ENCODE data around the gene KCNJ18. TPM values are rescaled to one million over a fixed set of nuclear protein-coding genes. Genes with fewer than 3 reads are reported as not detected.

The KCNJ18 gene
- total and polyA plus RNA-seq, 2 of the 13 experiments (the other 11 are each of a cell fraction or from before 2014, with no cell fraction given) = not detected

DNA sequence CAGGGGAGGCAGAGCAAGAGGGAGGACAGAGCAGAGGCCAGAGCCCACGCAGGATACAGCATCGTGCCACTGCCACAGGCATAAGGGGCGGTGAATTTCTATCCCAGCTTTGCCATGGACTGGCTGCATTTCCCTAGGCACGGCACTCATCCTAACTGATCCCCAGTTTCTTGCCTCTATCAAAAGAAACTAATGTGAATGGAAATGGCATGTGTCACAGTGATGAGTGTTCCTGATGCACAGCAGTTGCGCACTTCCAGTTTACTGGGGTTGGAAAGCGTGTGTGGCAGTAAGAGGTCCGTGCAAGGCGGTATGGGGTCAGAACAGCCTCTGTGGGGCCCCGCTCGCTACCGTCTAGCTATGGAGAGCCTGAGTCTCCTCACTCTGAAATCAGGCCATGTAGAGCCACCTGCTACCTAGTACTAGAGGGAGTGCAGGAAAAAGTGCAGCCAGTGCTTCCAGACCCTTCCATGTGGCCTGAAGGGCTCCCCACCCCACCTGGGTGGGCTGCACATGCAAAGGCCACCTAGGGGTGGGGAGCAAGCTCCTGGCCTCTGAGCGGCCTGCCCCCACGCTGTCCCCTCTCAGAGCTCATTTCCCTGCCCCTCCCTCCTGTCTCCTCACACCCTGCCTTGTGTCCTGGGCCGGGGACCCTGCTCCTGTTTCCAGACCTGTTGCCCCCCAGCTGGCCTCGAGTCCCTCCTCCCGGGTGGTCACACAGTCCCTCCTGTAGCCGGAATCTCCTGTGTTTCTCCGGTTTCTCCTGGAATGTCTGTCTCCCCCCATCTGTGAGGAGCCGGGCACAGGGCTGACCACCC, 5.0 kb upstream of the KCNJ18 start:
- POLR2A ChIA-PET = no interaction called here
- TF ChIP-seq, protein P1, sequence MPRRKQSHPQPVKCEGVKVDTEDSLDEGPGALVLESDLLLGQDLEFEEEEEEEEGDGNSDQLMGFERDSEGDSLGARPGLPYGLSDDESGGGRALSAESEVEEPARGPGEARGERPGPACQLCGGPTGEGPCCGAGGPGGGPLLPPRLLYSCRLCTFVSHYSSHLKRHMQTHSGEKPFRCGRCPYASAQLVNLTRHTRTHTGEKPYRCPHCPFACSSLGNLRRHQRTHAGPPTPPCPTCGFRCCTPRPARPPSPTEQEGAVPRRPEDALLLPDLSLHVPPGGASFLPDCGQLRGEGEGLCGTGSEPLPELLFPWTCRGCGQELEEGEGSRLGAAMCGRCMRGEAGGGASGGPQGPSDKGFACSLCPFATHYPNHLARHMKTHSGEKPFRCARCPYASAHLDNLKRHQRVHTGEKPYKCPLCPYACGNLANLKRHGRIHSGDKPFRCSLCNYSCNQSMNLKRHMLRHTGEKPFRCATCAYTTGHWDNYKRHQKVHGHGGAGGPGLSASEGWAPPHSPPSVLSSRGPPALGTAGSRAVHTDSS (CRISPR knock-in tag; conservative IDR thresholded peaks at IDR 0.05) = no peak
- TF ChIP-seq HOXA3 (CRISPR knock-in tag; IDR thresholded peaks at IDR 0.05) = no peak
- no peak for TF ChIP-seq ZNF501 (CRISPR knock-in tag; IDR thresholded peaks at IDR 0.05)
- no peak for TF ChIP-seq RBM22 (optimal IDR thresholded peaks at IDR 0.05; ENCODE audit: low read length)
- no peak for TF ChIP-seq LCORL (IDR thresholded peaks at IDR 0.05)
- no peak for TF ChIP-seq LCORL (CRISPR knock-in tag; IDR thresholded peaks at IDR 0.05)
- TF ChIP-seq, protein P2, sequence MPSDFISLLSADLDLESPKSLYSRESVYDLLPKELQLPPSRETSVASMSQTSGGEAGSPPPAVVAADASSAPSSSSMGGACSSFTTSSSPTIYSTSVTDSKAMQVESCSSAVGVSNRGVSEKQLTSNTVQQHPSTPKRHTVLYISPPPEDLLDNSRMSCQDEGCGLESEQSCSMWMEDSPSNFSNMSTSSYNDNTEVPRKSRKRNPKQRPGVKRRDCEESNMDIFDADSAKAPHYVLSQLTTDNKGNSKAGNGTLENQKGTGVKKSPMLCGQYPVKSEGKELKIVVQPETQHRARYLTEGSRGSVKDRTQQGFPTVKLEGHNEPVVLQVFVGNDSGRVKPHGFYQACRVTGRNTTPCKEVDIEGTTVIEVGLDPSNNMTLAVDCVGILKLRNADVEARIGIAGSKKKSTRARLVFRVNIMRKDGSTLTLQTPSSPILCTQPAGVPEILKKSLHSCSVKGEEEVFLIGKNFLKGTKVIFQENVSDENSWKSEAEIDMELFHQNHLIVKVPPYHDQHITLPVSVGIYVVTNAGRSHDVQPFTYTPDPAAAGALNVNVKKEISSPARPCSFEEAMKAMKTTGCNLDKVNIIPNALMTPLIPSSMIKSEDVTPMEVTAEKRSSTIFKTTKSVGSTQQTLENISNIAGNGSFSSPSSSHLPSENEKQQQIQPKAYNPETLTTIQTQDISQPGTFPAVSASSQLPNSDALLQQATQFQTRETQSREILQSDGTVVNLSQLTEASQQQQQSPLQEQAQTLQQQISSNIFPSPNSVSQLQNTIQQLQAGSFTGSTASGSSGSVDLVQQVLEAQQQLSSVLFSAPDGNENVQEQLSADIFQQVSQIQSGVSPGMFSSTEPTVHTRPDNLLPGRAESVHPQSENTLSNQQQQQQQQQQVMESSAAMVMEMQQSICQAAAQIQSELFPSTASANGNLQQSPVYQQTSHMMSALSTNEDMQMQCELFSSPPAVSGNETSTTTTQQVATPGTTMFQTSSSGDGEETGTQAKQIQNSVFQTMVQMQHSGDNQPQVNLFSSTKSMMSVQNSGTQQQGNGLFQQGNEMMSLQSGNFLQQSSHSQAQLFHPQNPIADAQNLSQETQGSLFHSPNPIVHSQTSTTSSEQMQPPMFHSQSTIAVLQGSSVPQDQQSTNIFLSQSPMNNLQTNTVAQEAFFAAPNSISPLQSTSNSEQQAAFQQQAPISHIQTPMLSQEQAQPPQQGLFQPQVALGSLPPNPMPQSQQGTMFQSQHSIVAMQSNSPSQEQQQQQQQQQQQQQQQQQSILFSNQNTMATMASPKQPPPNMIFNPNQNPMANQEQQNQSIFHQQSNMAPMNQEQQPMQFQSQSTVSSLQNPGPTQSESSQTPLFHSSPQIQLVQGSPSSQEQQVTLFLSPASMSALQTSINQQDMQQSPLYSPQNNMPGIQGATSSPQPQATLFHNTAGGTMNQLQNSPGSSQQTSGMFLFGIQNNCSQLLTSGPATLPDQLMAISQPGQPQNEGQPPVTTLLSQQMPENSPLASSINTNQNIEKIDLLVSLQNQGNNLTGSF (CRISPR knock-in tag; IDR thresholded peaks at IDR 0.05) = no peak
- ATAC-seq = peak; percentile 28
- DNase-seq (ENCODE audit: low spot score) = no peak
- WGBS (ENCODE audit: low lambda C conversion rate) = 29% methylated on average over 17 of the region's 19 CpGs
- no peaks in the 10 kb centered on the region for H3K9me3 ChIP-seq (ENCODE audit: low read length)
- H2AFZ ChIP-seq (ENCODE audit: low read length) = no peak overlapping the region
- no peaks in the 10 kb centered on the region for H4K20me1 ChIP-seq (ENCODE audit: insufficient read depth, low read length)
- H3K4me3 ChIP-seq (replicated peaks in 1 of 3; ENCODE audit: insufficient read depth in 1 of 3, low read depth in 2 of 3, low read length in 3 of 3) = no peak overlapping the region
- peaks cover 4 to 20% of the 10 kb centered on the region in 2 experiments; a peak in 2 of 5 replicates for H3K27me3 ChIP-seq (ENCODE audit: control insufficient read depth in 1 of 2, insufficient read depth in 2 of 2, low read length in 2 of 2)
- H3K27ac ChIP-seq (ENCODE audit: extremely low read length, insufficient read depth, low read length) = no peak overlapping the region
- FAIRE-seq = no peak
- no peak overlapping the region for H3K9ac ChIP-seq (ENCODE audit: insufficient read depth, low read depth, low read length)
- H3K36me3 ChIP-seq (replicated peaks in 1 of 2; ENCODE audit: control insufficient read depth in 1 of 2, insufficient read depth in 2 of 2, low read length in 2 of 2) = no peaks in the 10 kb centered on the region
- in situ Hi-C loops (cut with HindIII; ENCODE audit: extremely low pct_ligation_motif_present, low pct_unique_long_range_greater_than_20kb) = no loop called here
- no peaks in the 10 kb centered on the region for H3K4me1 ChIP-seq (ENCODE audit: insufficient read depth, low read length)
- intact Hi-C loops (cut with micrococcal nuclease; ENCODE audit: unreplicated experiment) = no loop called here
- CTCF ChIA-PET (ENCODE audit: low intra/inter-chr PET ratio, low total read pairs) = no interaction called here
- BruUV-seq (replicated peaks) = no TSS peak
- no peaks in the 10 kb centered on the region for H3K79me2 ChIP-seq (ENCODE audit: insufficient read depth, low read length)
- H3K4me2 ChIP-seq (ENCODE audit: low read depth, low read length) = no peak overlapping the region

All from HepG2 (cell line).